ENCODE measurements around the gene ACR.

The ACR gene

GRCh38 chr22:50737728-50738648 lies at the start of gene ACR:
Gene ACR, plus strand, starts transcription at chr22:50738204. Its CDS starts 32 bp downstream, at chr22:50738236.
- in situ Hi-C loops (cut with HindIII; ENCODE audit: low sequenced_read_pairs): no loop called here

- in situ Hi-C loops (cut with HindIII; ENCODE audit: low sequenced_read_pairs): no loop called here
Observed at GRCh38 chr22:50688448-50688847, 49.6 kb upstream of the ACR start.

GRCh38 chr22:50691521-50691920 lies 46.5 kb upstream of the ACR start:
- in situ Hi-C loops (cut with HindIII; ENCODE audit: low sequenced_read_pairs): no loop called here

GRCh38 chr22:50693462-50693861 lies 44.5 kb upstream of the ACR start:
- in situ Hi-C loops (cut with HindIII; ENCODE audit: low sequenced_read_pairs): no loop called here

GRCh38 chr22:50694099-50694605 lies 43.9 kb upstream of the ACR start:
- in situ Hi-C loops (cut with HindIII; ENCODE audit: low sequenced_read_pairs): no loop called here

GRCh38 chr22:50694766-50695420 lies 43.1 kb upstream of the ACR start:
- in situ Hi-C loops (cut with HindIII; ENCODE audit: low sequenced_read_pairs): no loop called here

GRCh38 chr22:50695421-50696250 lies 42.4 kb upstream of the ACR start:
- in situ Hi-C loops (cut with HindIII; ENCODE audit: low sequenced_read_pairs): no loop called here

- in situ Hi-C loops (cut with HindIII; ENCODE audit: low sequenced_read_pairs): no loop called here
Observed at GRCh38 chr22:50696251-50696798, 41.7 kb upstream of the ACR start.

- in situ Hi-C loops (cut with HindIII; ENCODE audit: low sequenced_read_pairs): no loop called here
Observed at GRCh38 chr22:50696799-50697561, 41.0 kb upstream of the ACR start.

- in situ Hi-C loops (cut with HindIII; ENCODE audit: low sequenced_read_pairs): no loop called here
Observed at GRCh38 chr22:50697667-50698506, 40.1 kb upstream of the ACR start.

GRCh38 chr22:50698546-50698945 lies 39.5 kb upstream of the ACR start:
- in situ Hi-C loops (cut with HindIII; ENCODE audit: low sequenced_read_pairs): no loop called here

GRCh38 chr22:50699001-50699755 lies 38.8 kb upstream of the ACR start:
- in situ Hi-C loops (cut with HindIII; ENCODE audit: low sequenced_read_pairs): no loop called here

GRCh38 chr22:50699756-50700386 lies 38.1 kb upstream of the ACR start:
- in situ Hi-C loops (cut with HindIII; ENCODE audit: low sequenced_read_pairs): no loop called here

GRCh38 chr22:50700387-50701075 lies 37.5 kb upstream of the ACR start:
- in situ Hi-C loops (cut with HindIII; ENCODE audit: low sequenced_read_pairs): no loop called here

- in situ Hi-C loops (cut with HindIII; ENCODE audit: low sequenced_read_pairs): no loop called here
Observed at GRCh38 chr22:50701076-50701419, 37.0 kb upstream of the ACR start.

- in situ Hi-C loops (cut with HindIII; ENCODE audit: low sequenced_read_pairs): no loop called here
Observed at GRCh38 chr22:50701428-50702154, 36.4 kb upstream of the ACR start.

- in situ Hi-C loops (cut with HindIII; ENCODE audit: low sequenced_read_pairs): no loop called here
Observed at GRCh38 chr22:50702261-50702671, 35.7 kb upstream of the ACR start.

Measured in DLD1 (cell line).